Hepatocyte (in vitro differentiated cells): ENCODE measurements around the gene OSBPL6. TPM values are rescaled to one million over a fixed set of nuclear protein-coding genes. Genes with fewer than 3 reads are reported as not detected.

Experiments used
- DNase-seq: peaks from one replicate; pipeline ENCODE4 v3.0.0-alpha.2; 2016; ENCODE audit warnings: low spot score
- H2AFZ ChIP-seq: fragments of 200-600 bp; sonication (generic); 2 replicates; pipeline ENCODE4 v1.6.0; 2016; ENCODE audit warnings: antibody characterized with exemption, mild to moderate bottlenecking
- H3K27ac ChIP-seq: fragments of 200-600 bp; sonication (generic); 2 replicates; pipeline ENCODE4 v1.5.1; 2016; ENCODE audit warnings: mild to moderate bottlenecking
- H3K27me3 ChIP-seq: fragments of 200-600 bp; sonication (generic); 2 replicates; pipeline ENCODE4 v1.6.1; 2016
- H3K36me3 ChIP-seq: fragments of 200-600 bp; sonication (generic); replicated peaks from 2 replicates; pipeline ENCODE4 v1.5.1; 2016; ENCODE audit warnings: low read depth; ENCODE audit not compliant: insufficient read depth
- H3K4me1 ChIP-seq: fragments of 200-600 bp; sonication (generic); 2 replicates; pipeline ENCODE4 v1.5.1; 2016; ENCODE audit warnings: mild to moderate bottlenecking, moderate library complexity; ENCODE audit not compliant: insufficient read depth
- H3K4me2 ChIP-seq: fragments of 200-600 bp; sonication (generic); 2 replicates; pipeline ENCODE4 v1.6.0; 2016
- H3K4me3 ChIP-seq: fragments of 200-600 bp; sonication (generic); 2 replicates; pipeline ENCODE4 v1.5.1; 2016; ENCODE audit warnings: mild to moderate bottlenecking
- H3K79me2 ChIP-seq: fragments of 200-600 bp; sonication (generic); 2 replicates; pipeline ENCODE4 v1.6.0; 2017; ENCODE audit warnings: mild to moderate bottlenecking
- H3K9me2 ChIP-seq: fragments of 200-600 bp; sonication (generic); replicated peaks from 2 replicates; pipeline ENCODE4 v1.6.0; 2017; ENCODE audit warnings: mild to moderate bottlenecking; ENCODE audit not compliant: insufficient read depth
- H3K9me3 ChIP-seq: fragments of 200-600 bp; sonication (generic); 2 replicates; pipeline ENCODE4 v1.5.1; 2016; ENCODE audit warnings: low read depth, mild to moderate bottlenecking
- H4K20me1 ChIP-seq: fragments of 200-600 bp; sonication (generic); 2 replicates; pipeline ENCODE4 v1.6.0; 2016; ENCODE audit warnings: mild to moderate bottlenecking; ENCODE audit not compliant: insufficient read depth, poor library complexity, severe bottlenecking
- CTCF ChIP-seq: fragments of 200-600 bp; sonication (generic); IDR thresholded peaks from 2 replicates; pipeline ENCODE4 v1.5.1; 2016; ENCODE audit warnings: antibody characterized with exemption, mild to moderate bottlenecking; ENCODE audit not compliant: poor library complexity
- EZH2 ChIP-seq: fragments of 200-600 bp; sonication (generic); IDR thresholded peaks from 2 replicates; pipeline ENCODE4 v1.6.1; 2016; ENCODE audit warnings: antibody characterized with exemption, mild to moderate bottlenecking, borderline replicate concordance
- EZH2phosphoT487 ChIP-seq: fragments of 200-600 bp; sonication (generic); IDR thresholded peaks from one replicate; pipeline ENCODE4 v1.6.1; 2018; ENCODE audit warnings: antibody characterized with exemption, mild to moderate bottlenecking, low read depth, moderate library complexity; ENCODE audit not compliant: unreplicated experiment, severe bottlenecking
- WGBS: methylation state at CpG from one replicate; pipeline ENCODE4 v1.1.6; 2016; ENCODE audit warnings: low lambda C conversion rate; ENCODE audit errors: missing lambda C conversion rate; 5-methylcytosine and 5-hydroxymethylcytosine counted together
- polyA plus RNA-seq: library from polyadenylated mRNA; unstranded; fragments of >200 nt; fragmentation: Nextera tagmentation; extraction: Ambion mirVana; gene quantifications from 2 replicates; pipeline ENCODE4 v1.2.1, GENCODE V29; 2016
- total RNA-seq: library from RNA; depleted of rRNA; stranded (reverse); fragments of >200 nt; gene quantifications from 2 replicates; pipeline ENCODE4 v1.2.3, GENCODE V29; 2014

OSBPL6 gene
- total and polyA plus RNA-seq, 2 experiments from 2014 or later, result 2.5 to 3.0 TPM

- WGBS, result 72% methylated on average over 4 of the region's 4 CpGs
- TF ChIP-seq CTCF, result no peak
- no peak overlapping the region for H3K4me3 ChIP-seq
- no peaks in the 10 kb centered on the region for H4K20me1 ChIP-seq
- no peaks in the 10 kb centered on the region for H3K9me2 ChIP-seq
- H3K4me1 ChIP-seq, result no peaks in the 10 kb centered on the region
- no peaks in the 10 kb centered on the region for H3K79me2 ChIP-seq
- H3K27me3 ChIP-seq, result no peaks in the 10 kb centered on the region
- no peak overlapping the region for H2AFZ ChIP-seq
- no peaks in the 10 kb centered on the region for H3K9me3 ChIP-seq
- H3K36me3 ChIP-seq, result no peaks in the 10 kb centered on the region
- no peak overlapping the region for H3K4me2 ChIP-seq
- H3K27ac ChIP-seq, result no peak overlapping the region
- DNase-seq, result no peak
Measured at GRCh38 chr2:178220814-178221213, 26.5 kb downstream of the OSBPL6 start.

GRCh38 chr2:178221556-178221955, 27.2 kb downstream of the OSBPL6 start:
- Histone ChIP-seq H3K27me3 (no peaks in the 10 kb centered on the region), H3K4me2 (no peak overlapping the region), H3K27ac (no peak overlapping the region), H3K9me2 (no peaks in the 10 kb centered on the region), H3K4me1 (no peaks in the 10 kb centered on the region), H3K4me3 (no peak overlapping the region), H3K9me3 (no peaks in the 10 kb centered on the region), H4K20me1 (no peaks in the 10 kb centered on the region), H3K36me3 (no peaks in the 10 kb centered on the region), H2AFZ (no peak overlapping the region), H3K79me2 (no peaks in the 10 kb centered on the region)
- DNase-seq, result no peak
- TF ChIP-seq EZH2phosphoT487 (no peak), CTCF (no peak), EZH2 (no peak)
- WGBS, result 92% methylated on average over 1 of the region's 1 CpG

GRCh38 chr2:178223806-178224205, 29.5 kb downstream of the OSBPL6 start:
- DNase-seq, result no peak
- H3K79me2 ChIP-seq, result no peaks in the 10 kb centered on the region
- WGBS, result 95% methylated on average over 4 of the region's 4 CpGs

More at GRCh38 chr2:178223806-178224205, 29.5 kb downstream of the OSBPL6 start:
- Histone ChIP-seq H3K9me3 (no peaks in the 10 kb centered on the region), H3K36me3 (no peaks in the 10 kb centered on the region), H2AFZ (no peak overlapping the region), H4K20me1 (no peaks in the 10 kb centered on the region), H3K4me2 (no peak overlapping the region), H3K27ac (no peak overlapping the region), H3K4me1 (no peaks in the 10 kb centered on the region), H3K27me3 (no peaks in the 10 kb centered on the region), H3K4me3 (no peak overlapping the region), H3K9me2 (no peaks in the 10 kb centered on the region)
- no peak for TF ChIP-seq CTCF
- no peak for TF ChIP-seq EZH2phosphoT487
